HCT116 (cell line): ENCODE results near the gene OBSCN. TPM values are rescaled to one million over a fixed set of nuclear protein-coding genes. Genes with fewer than 3 reads are reported as not detected.

Experiments
- ATAC-seq: fragments of 200-7000 bp; cut with Tn5 transposase; 2 replicates; pipeline ENCODE4 v1.9.1; 2020; ENCODE audit warnings: mild to moderate bottlenecking, moderate library complexity
- BruUV-seq: library from RNA; stranded (reverse); fragments of 400-500 nt; replicated peaks from 2 replicates; lab custom pipeline; 2021; lab: Mats Ljungman, UMichigan
- CTCF ChIA-PET: fragments of 300-600 bp; sonication (Branson Sonifier 250); formaldehyde crosslinking; loops from one replicate; lab custom pipeline; 2021; ENCODE audit warnings: antibody characterized with exemption; lab: Charles Lee
- POLR2A ChIA-PET: fragments of 300-600, 350-600 bp; sonication (Branson Sonifier 250); formaldehyde crosslinking; loops from one replicate; lab custom pipeline; 2021; ENCODE audit warnings: antibody characterized with exemption; lab: Charles Lee
- RAD21 ChIA-PET, 2 experiments: fragments of 300-600 bp; sonication (Branson Sonifier 250); formaldehyde crosslinking; loops; one replicate each; lab custom pipeline; 2023; ENCODE audit warnings: low total read pairs in 2 of 2; ENCODE audit not compliant: uncharacterized antibody in 2 of 2, unreplicated experiment in 2 of 2, low non-redundant PET in 1 of 2; lab: Charles Lee
- DNase-seq: peaks from one replicate; pipeline ENCODE4 v3.0.0-alpha.2; 2010; ENCODE audit warnings: low read depth, low spot score
- H2AFZ ChIP-seq: fragments of 200-600 bp; shearing (Covaris generic), sonication (generic); 2 replicates; pipeline ENCODE4 v1.6.1; 2017; ENCODE audit warnings: low read depth, mixed run types, mixed read lengths, antibody characterized with exemption, low read length; ENCODE audit not compliant: poor library complexity, severe bottlenecking
- H3K27ac ChIP-seq: 2 replicates; pipeline ENCODE4 v1.5.1; 2012; ENCODE audit warnings: low read depth, low read length
- H3K27me3 ChIP-seq: fragments of 200-600 bp; sonication (generic); 2 replicates; pipeline ENCODE4 v1.6.1; 2016; ENCODE audit warnings: mixed run types, low read length, mixed read lengths; ENCODE audit not compliant: insufficient read depth
- H3K36me3 ChIP-seq, 2 experiments: fragments of 200-500 bp in 1 of 2; fragments of 200-600 bp in 1 of 2; sonication (Bioruptor generic) in 1 of 2; sonication (generic) in 1 of 2; 2 replicates each; pipeline versions ENCODE4 v1.5.1 to v1.6.1; 2014 to 2016; ENCODE audit warnings: low read length in 2 of 2, inconsistent platforms in 1 of 2, mixed read lengths in 1 of 2, mixed run types in 1 of 2; ENCODE audit not compliant: insufficient read depth in 2 of 2, control insufficient read depth in 1 of 2
- H3K4me1 ChIP-seq, 2 experiments: fragments of 200-600 bp in 1 of 2; sonication (generic) in 1 of 2; 2 replicates each; pipeline versions ENCODE4 v1.5.1 to v1.6.1; 2012 to 2017; ENCODE audit warnings: low read length in 2 of 2, inconsistent platforms in 1 of 2, mild to moderate bottlenecking in 1 of 2, mixed read lengths in 1 of 2, mixed run types in 1 of 2, moderate library complexity in 1 of 2; ENCODE audit not compliant: insufficient read depth in 2 of 2, control insufficient read depth in 1 of 2
- H3K4me2 ChIP-seq: fragments of 200-600 bp; sonication (generic); 2 replicates; pipeline ENCODE4 v1.6.1; 2017; ENCODE audit warnings: mixed run types, low read length, mixed read lengths
- H3K4me3 ChIP-seq, 2 experiments: fragments of 200-600 bp in 1 of 2; sonication (generic) in 1 of 2; replicated peaks in 1 of 2; 2 replicates each; pipeline ENCODE4 v1.5.1; 2011 to 2016; ENCODE audit warnings: low read length in 2 of 2, control low read depth in 1 of 2, low read depth in 1 of 2, mild to moderate bottlenecking in 1 of 2, mixed read lengths in 1 of 2, mixed run types in 1 of 2
- H3K79me2 ChIP-seq: fragments of 200-600 bp; sonication (generic); 2 replicates; pipeline ENCODE4 v1.6.1; 2017; ENCODE audit warnings: mild to moderate bottlenecking, mixed run types, low read length, moderate library complexity, mixed read lengths; ENCODE audit not compliant: insufficient read depth
- H3K9ac ChIP-seq: fragments of 200-600 bp; sonication (generic); 2 replicates; pipeline ENCODE4 v1.6.1; 2016; ENCODE audit warnings: low read length, mixed read lengths
- H3K9me2 ChIP-seq: fragments of 200-600 bp; sonication (generic), shearing (Covaris generic); 2 replicates; pipeline ENCODE4 v1.6.1; 2017; ENCODE audit warnings: mixed run types, mild to moderate bottlenecking, moderate library complexity; ENCODE audit not compliant: insufficient read depth
- H3K9me3 ChIP-seq, 2 experiments: fragments of 200-500 bp in 1 of 2; fragments of 200-600 bp in 1 of 2; sonication (Bioruptor generic) in 1 of 2; sonication (generic) in 1 of 2; 2 replicates each; pipeline ENCODE4 v1.6.1; 2014 to 2017; ENCODE audit warnings: low read length in 2 of 2, mixed read lengths in 2 of 2, inconsistent platforms in 1 of 2, low read depth in 1 of 2, mild to moderate bottlenecking in 1 of 2, mixed run types in 1 of 2, moderate library complexity in 1 of 2; ENCODE audit not compliant: control insufficient read depth in 1 of 2, insufficient read depth in 1 of 2
- H4K20me1 ChIP-seq: fragments of 200-600 bp; sonication (generic), shearing (Covaris generic); 2 replicates; pipeline ENCODE4 v1.6.1; 2017; ENCODE audit warnings: mixed run types, mild to moderate bottlenecking, moderate library complexity; ENCODE audit not compliant: insufficient read depth
- CBX3 ChIP-seq: IDR thresholded peaks from 2 replicates; pipeline ENCODE4 v1.6.1; 2012; ENCODE audit warnings: low read depth
- EZH2phosphoT487 ChIP-seq: fragments of 200-600 bp; IDR thresholded peaks from 2 replicates; pipeline ENCODE4 v1.6.1; 2018; ENCODE audit warnings: antibody characterized with exemption, borderline replicate concordance
- SRF ChIP-seq: IDR thresholded peaks from 2 replicates; pipeline ENCODE4 v1.6.1; 2012; ENCODE audit warnings: low read depth
- TCF7L2 ChIP-seq: IDR thresholded peaks from 2 replicates; pipeline ENCODE4 v1.7.0; 2011; ENCODE audit warnings: borderline replicate concordance, inconsistent platforms; ENCODE audit not compliant: insufficient read depth, insufficient read length; ENCODE audit errors: extremely low read depth
- ZNF274 ChIP-seq: fragments of 200-500 bp; sonication (Bioruptor generic); IDR thresholded peaks from 2 replicates; pipeline ENCODE4 v1.6.1; 2014; ENCODE audit warnings: mild to moderate bottlenecking, low read depth, low read length, inconsistent platforms
- intact Hi-C: fragments of 100-400 bp; cut with micrococcal nuclease; formaldehyde crosslinking; loops from 2 replicates; pipeline ENCODE4 v1.10.0; 2022
- total RNA-seq: library from RNA; stranded (reverse); gene quantifications from one replicate; pipeline ENCODE4 v1.2.1, GENCODE V29; 2021; ENCODE audit not compliant: unreplicated experiment
- TF ChIP-seq, protein P1 (sequence below): IDR thresholded peaks from 2 replicates; pipeline ENCODE4 v1.6.1; 2012

OBSCN gene
- total RNA-seq, 1 experiment from 2014 or later, result 16.6 TPM

DNA sequence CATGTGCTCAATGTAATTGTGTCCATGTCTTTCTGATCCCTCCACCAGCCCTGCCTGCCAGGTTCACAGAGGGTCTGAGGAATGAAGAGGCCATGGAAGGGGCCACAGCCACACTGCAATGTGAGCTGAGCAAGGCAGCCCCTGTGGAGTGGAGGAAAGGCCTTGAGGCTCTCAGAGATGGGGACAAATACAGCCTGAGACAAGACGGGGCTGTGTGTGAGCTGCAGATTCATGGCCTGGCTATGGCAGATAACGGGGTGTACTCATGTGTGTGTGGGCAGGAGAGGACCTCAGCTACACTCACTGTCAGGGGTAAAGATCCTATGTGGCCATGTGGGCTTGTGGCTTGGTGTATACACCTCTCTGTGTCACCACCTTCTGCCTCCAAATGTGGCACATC lies 91.4 kb downstream of the OBSCN start:
- BruUV-seq, result no TSS peak
- ATAC-seq (no peak), DNase-seq (no peak)
- POLR2A ChIA-PET, result no interaction called here
- intact Hi-C loops, result no loop called here
- TF ChIP-seq, protein P1, sequence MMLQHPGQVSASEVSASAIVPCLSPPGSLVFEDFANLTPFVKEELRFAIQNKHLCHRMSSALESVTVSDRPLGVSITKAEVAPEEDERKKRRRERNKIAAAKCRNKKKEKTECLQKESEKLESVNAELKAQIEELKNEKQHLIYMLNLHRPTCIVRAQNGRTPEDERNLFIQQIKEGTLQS, result no peak
- TF ChIP-seq SRF, result no peak
- TF ChIP-seq CBX3, result no peak
- TF ChIP-seq TCF7L2, result no peak
- Histone ChIP-seq H2AFZ (no peak overlapping the region), H3K36me3 (no peaks in the 10 kb centered on the region), H3K27ac (no peak overlapping the region), H3K27me3 (no peaks in the 10 kb centered on the region), H3K79me2 (no peaks in the 10 kb centered on the region), H3K9me2 (no peaks in the 10 kb centered on the region), H3K4me3 (no peak overlapping the region), H3K9ac (no peak overlapping the region), H4K20me1 (no peaks in the 10 kb centered on the region), H3K4me1 (no peaks in the 10 kb centered on the region), H3K4me2 (no peak overlapping the region), H3K9me3 (peaks cover 11 to 18% of the 10 kb centered on the region in 2 experiments; a peak in 3 of 4 replicates)
- RAD21 ChIA-PET, result no interaction called here
- CTCF ChIA-PET, result no interaction called here

DNA sequence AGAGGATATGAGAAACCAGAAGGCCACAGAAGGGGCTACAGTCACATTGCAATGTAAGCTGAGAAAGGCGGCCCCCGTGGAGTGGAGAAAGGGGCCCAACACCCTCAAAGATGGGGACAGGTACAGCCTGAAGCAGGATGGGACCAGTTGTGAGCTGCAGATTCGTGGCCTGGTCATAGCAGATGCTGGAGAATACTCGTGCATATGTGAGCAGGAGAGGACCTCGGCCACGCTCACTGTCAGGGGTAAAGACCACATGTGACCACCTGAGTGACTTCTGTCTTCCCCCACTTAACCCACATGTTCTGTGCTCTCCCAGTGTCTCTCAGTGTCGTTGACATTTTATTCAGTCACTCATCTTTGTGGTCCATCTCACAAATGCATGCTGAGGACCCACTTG lies 92.1 kb downstream of the OBSCN start:
- Histone ChIP-seq H3K36me3 (no peaks in the 10 kb centered on the region), H3K4me2 (no peak overlapping the region), H3K9me3 (peaks cover 11 to 18% of the 10 kb centered on the region in 2 experiments; a peak in 3 of 4 replicates), H3K9me2 (no peaks in the 10 kb centered on the region), H3K9ac (no peak overlapping the region), H4K20me1 (no peaks in the 10 kb centered on the region), H3K4me3 (no peak overlapping the region), H2AFZ (no peak overlapping the region), H3K79me2 (no peaks in the 10 kb centered on the region), H3K27ac (no peak overlapping the region), H3K27me3 (no peaks in the 10 kb centered on the region), H3K4me1 (no peaks in the 10 kb centered on the region)
- ChIA-PET POLR2A (no interaction called here), RAD21 (no interaction called here), CTCF (no interaction called here)
- BruUV-seq, result no TSS peak
- TF ChIP-seq EZH2phosphoT487 (no peak), ZNF274 (no peak)
- intact Hi-C loops, result no loop called here
- DNase-seq (no peak), ATAC-seq (no peak)
